HG03097 (cell line): ENCODE results near the gene WIPI1.
"Not testable (repeated sequence)": the region's sequence is repeated elsewhere in the genome, so short reads cannot be mapped to it uniquely, and the experiment has no call there.

Source experiments
- ATAC-seq: cut with Tn5 transposase; IDR thresholded peaks from one replicate; pipeline ENCODE4 v1.9.1; 2021; ENCODE audit not compliant: unreplicated experiment, low FRiP score

Gene WIPI1, protein sequence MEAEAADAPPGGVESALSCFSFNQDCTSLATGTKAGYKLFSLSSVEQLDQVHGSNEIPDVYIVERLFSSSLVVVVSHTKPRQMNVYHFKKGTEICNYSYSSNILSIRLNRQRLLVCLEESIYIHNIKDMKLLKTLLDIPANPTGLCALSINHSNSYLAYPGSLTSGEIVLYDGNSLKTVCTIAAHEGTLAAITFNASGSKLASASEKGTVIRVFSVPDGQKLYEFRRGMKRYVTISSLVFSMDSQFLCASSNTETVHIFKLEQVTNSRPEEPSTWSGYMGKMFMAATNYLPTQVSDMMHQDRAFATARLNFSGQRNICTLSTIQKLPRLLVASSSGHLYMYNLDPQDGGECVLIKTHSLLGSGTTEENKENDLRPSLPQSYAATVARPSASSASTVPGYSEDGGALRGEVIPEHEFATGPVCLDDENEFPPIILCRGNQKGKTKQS

DNA sequence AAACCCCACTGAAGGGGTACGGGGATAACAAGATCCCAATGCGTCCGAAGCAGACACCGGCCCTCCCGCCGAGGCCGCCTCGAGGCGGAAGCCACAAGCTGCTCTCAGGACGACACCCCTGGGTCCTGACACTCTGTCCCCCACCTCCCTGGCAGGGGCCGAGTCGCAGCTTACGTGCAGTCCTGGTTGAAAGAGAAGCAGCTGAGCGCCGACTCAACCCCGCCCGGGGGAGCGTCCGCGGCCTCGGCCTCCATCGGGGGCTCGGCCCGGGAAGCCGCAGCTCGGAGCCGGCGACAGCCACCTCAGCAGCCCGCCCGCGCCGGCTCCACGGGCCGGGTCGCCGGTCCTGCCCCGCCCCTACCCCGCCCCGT is at the start of gene WIPI1:
Gene WIPI1, minus strand, starts transcription at position 329 of the 371 bp plus-strand sequence. Its CDS starts 75 bp downstream, at position 254.
- peak; percentile 17 for ATAC-seq

DNA sequence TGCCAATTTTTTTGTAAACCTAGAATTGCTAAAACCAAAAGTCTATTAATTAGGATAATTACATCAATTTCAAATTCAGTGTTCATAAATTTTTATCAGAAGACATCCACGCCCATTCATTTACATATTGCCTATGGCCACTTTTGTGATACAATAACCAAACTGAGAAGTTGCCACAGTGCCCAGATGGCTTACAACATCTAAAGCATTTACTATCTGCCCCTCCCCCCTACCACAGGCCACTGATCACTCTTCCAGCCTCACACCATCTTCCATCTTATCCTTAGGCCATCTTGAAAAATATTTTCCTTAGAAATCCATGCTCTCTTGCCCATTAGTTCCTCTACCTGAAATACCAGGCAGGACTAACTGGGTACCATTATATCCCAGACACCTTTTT is 48.7 kb upstream of the WIPI1 start:
- ATAC-seq: no peak

DNA sequence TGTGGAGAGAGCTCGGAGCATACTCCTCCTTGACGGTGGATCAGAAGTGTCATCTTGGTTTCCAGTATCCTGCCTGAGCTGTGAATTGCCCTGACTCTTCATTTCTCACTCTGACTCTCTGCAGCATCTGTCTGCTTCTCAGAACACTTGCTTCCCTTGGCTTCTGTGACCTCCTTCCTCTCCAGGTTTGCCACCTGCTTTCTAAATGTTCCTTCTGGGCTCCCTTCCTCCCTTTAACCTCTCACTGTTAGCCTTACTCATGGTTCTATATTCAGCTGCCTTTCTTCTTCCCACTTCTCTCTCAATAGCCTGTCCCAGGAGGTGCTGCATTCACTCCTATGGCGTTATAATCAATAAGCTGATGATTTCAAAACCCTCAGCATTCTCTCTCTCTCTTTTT is 43.8 kb upstream of the WIPI1 start:
- no peak for ATAC-seq

DNA sequence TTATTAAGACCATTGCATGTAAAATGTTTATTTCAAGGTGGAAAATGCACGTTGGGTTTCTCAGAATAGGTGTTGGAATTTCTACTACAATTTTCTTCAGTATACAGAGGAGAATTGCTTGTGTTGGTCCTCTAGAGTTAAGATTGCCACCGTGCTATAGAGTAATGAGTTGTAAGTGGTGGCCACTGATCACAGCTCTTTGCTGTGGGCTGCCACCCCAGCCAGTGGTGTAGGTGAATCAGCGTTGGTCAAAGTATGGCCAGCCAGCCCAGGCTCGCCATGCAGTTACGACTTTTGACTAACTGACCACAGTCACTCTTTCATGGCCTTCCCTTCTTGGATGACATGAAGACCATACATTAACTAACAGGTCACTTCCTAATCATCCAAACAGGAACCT is 42.3 kb upstream of the WIPI1 start:
- no peak for ATAC-seq

DNA sequence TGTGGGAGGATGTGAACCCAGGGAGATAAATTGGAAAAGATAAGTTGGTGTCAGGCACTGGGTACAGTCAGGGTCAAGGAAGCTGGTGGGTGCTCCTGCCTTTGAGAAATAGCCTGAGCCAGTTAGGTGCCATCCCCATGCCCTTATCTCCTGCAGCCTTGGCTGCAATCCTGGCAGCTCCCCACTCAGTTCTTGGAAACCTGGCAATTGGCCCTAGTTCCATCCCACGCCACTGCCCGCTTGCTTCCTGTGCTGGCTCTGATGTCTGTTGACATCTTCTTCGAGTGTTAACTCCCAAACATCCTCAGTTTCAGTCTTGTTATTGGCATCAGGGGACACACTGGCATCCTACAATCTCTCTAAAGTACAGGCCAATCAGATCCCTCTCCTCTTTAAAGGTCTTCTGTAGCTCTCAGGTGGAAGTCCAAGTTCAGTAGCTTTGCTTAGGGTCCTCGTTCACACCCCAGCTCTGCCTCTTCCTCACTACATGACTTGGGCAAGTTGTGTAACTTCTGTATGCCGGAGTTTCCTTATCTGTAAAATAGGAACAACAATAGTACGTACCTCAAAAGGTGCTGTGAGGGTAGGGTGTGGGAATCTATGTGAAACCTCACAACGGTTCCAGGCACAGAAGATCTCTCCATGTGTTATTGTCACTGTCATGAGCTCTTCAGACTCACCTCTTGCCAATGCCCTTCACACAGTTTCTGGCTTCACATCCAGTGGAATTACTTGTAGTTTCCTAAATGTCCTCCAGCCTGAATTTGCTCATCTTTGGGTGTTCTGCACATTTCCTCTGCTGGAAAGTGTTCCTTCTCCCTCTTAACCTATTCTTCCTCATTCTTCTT is 41.4 kb upstream of the WIPI1 start:
- no peak for ATAC-seq

DNA sequence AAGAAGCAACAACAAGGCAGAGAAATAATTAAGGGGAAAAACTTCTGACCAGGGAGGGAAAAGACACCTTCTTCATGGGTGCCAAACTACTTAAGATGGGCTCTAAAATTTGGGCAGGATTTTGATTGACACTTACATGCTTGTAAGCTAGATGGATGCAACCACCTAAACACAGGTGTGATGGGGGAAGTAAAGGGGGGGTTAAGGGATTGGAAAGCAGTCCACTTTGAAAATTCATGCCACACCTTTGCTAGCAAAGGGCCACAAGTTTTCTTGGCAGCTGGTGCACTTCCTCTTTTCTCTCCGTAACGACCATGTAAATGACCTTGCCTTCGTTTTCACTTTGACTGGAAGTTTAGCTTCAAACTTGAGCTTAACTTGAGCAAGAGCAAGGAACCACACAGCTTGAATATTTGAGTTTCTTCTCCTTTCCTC is 40.6 kb upstream of the WIPI1 start:
- peak; percentile 88 for ATAC-seq

DNA sequence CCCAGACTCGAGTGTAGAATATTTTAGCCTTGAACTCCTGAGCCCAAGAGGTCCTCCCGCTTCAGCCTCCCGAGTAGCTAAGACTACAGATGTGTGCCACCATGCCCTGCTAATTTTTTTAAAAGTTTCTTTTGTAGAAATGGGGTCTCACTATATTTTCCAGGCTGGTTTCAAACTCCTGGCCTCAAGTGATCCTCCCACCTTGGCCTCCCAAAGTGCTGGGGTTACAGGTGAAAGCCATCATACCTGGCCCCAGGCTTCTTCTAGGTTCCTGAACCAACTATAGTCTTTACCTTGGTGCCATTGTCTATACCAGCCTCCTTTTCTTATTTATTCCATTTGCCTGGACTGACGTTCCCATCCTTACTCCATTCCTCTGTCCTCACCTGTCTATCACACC is 37.8 kb upstream of the WIPI1 start:
- no peak for ATAC-seq

DNA sequence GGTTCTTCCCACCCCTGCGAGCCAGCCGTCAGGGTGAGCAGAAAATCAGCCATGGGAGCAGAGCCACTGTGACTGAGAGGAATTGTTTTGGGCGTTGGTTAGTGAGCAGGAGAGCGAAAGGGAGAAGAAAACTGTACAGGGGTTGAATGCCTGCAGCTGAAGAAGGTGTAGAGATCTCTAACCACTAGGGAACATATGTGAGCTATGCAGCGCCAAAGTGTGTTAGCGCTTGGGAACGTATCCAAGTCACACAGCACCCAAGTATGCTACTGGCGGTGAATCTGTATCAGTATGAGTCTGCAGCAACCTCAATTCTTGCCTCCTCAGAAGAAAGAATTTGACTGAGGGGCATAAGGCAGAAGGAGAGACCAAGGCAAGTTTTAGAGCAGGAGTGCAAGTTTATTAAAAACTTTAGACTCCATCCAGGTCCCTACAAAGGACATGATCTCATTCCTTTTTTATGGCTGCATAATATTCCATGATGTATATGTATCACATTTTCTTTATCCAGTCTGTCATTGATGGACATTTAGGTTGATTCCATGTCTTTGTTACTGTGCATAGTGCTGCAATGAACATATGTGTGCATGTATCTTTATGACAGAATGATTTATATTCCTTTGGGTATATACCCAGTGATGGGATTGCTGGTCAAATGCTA is 35.2 kb upstream of the WIPI1 start:
- ATAC-seq: not testable (repeated sequence)

DNA sequence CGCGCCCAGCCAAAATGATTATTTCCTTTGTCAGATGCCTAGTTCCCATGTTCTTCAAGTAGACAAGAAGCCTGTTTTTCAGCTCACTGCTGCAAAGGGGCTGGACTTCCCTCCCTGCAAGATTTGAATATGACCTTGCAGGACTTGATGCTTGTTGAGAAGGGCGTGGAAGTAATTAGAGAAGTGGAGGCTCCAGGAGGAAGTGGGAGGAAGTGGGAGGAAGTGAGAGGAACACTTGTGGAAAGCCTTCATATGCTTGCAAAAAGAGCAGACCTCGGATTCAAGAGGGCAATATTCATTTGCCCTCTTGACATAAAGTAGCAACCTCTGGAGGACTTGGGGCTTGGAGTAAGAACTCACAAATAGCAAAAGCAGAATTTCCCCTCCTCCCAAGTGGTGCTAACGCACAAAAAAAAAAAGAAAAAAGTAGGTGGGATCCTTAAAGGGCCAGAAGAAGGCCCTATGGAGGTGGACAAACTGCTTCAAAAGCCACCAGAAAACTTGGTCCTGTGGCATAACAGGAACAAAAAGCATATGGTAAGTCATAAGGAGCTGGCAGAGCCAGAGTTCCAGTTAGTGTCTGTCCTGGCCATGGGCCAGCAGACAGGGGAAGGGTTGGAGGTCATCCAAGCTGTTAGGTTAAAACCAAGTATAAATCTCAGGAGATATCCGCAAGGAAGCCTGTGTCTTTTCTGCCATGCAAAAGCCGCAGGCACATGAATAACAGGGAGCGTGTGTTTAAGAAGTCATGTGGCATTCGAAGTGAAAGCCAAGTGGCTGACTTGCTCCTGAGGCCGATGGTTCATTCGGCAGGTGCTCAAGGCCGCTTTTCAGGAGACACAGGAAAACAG is 34.3 kb upstream of the WIPI1 start:
- ATAC-seq: no peak

DNA sequence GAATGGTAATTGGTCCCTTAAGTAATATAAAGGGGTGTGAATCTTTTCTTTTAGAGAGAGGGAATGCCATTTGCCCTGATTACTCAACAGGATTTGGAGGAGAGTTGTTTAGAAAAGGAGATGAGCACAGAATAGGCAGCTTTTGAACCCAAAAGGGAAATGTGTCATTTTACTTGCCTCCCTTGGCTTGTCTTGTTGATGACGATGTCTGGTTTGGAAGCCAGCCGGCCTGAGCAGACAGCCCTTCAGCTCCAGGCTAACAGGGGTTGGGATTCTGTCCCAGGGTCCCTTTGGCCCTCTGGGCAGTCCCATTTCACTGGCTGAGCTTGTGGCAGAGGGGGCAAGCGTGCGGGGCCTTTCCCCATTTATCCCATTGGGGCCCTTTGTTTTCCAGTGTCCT is 32.6 kb upstream of the WIPI1 start:
- no peak for ATAC-seq

DNA sequence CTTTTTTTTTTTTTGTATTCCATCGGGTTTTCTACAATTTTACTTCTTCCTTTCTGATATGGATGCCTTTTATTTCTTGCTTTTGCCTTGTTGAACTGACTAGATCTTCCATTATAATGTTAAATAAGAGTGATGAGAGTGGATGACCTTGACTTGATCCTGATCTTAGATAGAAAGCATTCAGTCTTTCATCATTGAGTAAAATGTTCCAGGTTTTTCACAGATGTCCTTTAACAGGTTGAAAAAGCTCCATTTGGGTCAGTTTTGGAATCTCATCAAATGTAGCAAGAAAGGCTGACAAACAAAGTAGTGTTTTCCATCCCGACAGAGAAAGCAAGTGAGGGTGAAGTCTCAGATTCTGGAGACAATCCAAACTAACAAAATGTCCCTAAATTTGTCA is 27.2 kb upstream of the WIPI1 start:
- ATAC-seq: no peak

DNA sequence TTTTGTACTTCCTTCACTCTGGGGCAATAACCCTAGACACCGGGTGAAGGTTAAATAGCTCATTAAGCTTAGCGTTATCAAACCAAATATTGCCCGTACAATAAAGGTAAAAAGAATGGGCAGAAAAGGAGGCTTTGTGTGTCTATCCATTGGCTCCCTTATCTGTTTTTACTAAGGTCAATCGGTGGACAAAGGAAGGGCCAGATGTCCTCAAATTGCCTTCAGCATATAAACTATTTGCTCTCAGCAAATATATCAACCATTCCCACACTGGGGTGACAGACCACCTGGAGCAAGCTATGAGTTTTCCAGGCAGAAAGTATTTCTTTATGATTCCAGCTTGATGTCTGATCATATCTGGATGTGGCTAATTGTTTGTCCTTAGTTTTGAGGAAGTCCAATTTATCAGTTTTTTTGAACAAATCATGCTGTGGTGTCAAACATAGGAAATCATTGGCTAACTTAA is 25.3 kb upstream of the WIPI1 start:
- ATAC-seq: no peak

DNA sequence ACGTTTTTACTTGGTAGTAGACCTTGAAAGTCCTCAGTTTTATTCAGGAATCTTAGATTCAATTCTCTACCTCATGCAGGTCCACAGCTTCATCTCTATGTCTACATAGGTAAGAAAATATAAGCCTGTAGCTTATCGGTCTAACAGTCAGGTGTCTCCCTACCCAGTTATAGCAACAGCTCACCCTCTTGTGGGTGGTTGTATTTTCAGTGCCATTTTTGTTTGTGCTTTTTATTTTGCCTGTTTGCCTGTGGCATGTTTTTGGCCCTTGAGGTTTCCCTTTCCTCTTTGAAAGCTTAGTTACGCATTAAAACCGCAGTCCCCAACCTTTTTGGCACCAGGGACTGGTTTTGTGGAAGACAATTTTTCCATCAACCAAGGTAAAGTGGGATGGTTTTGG is 23.6 kb upstream of the WIPI1 start:
- no peak for ATAC-seq

DNA sequence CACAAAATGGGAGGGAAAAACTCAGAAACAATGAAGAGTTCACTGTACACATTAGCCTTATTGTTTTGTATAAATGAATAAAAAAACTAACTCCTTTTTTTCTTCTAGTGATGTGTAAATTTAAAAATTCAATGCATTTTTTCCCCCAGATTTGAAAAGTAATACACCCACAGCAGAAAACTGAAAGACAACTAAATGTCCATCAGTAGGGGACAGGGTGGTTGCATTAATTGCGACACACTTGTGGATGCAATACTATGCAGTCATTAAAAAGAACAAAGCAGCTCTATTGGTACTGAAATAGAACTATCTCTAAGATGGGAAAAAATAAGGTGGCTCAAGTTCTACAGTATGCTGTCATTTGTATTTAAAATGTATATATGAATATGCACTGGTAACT is 13.7 kb upstream of the WIPI1 start:
- no peak for ATAC-seq

DNA sequence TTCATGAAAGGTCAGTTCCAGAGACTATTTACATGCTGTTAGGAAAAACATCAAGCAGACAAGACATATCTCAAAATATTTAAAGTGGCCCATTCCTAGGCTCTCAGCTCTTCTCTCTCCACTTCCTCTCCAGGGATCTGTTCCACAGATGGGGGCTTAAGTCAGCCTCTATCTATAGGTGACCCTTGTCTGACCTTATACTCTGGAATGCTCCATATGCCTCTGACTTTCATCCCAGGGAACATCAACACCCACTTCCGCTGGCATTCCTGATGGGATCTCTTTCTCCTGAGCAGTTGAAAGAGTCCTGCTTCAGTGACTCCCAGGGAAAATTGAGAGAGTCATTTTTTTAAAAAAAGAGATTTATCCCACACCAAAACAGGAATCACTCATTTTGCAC is 11.5 kb upstream of the WIPI1 start:
- no peak for ATAC-seq

DNA sequence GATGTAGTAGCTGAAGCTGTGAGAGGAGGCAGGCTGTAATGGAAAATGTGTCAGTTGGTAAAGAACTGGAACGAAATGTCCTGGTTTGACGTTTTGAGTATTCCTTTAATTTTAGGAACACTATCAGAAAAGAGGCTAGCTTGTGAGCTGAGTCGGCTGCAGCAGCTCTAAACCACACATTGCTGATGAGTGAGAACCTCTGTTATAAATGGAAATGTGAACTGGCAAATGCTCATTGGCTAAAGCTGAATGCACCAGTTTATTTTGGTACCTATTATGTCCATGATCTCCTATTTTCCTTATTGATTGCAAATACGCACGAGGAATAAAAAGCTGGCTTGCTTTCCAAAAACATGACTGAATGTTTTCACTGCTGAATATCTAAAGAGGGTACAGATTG is 11.0 kb upstream of the WIPI1 start:
- no peak for ATAC-seq

DNA sequence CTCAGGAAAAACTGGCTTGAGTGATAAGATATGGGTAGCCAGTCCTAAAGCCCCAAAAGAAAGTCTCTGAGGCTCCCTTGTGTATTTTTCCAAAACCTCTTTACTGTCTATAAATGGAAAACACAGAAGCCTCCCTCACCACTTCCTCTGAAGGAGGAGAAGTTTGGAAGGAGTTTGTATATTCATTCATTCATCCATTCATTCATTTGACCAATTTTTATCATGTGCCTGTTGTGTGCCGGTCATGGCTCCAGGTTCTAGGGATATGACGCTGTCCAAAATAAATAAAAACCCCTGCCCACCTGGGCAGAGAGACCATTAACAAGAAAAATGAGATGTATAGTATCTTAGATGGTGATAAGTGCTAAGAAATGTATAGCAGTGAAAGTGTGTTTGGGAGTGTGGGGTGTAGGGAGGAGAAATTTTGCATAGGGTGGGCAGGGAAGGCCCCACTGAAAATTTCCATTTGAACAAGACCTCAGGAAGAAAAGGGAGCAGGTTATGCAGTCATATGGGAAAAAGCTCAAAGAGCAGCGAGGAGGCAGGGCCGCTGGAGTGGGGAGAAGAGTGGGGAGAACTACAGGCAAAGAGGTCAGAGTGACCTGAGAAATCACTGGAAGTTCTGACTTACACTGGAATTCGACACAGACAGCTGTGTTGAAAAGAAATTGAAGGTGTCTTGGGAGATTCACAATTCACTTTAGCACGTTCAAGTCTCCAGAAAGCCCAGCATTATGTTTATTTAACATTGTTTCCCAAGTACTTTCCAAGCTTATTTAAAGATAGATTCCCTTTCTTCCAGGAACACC is 6.1 kb upstream of the WIPI1 start:
- no peak for ATAC-seq

DNA sequence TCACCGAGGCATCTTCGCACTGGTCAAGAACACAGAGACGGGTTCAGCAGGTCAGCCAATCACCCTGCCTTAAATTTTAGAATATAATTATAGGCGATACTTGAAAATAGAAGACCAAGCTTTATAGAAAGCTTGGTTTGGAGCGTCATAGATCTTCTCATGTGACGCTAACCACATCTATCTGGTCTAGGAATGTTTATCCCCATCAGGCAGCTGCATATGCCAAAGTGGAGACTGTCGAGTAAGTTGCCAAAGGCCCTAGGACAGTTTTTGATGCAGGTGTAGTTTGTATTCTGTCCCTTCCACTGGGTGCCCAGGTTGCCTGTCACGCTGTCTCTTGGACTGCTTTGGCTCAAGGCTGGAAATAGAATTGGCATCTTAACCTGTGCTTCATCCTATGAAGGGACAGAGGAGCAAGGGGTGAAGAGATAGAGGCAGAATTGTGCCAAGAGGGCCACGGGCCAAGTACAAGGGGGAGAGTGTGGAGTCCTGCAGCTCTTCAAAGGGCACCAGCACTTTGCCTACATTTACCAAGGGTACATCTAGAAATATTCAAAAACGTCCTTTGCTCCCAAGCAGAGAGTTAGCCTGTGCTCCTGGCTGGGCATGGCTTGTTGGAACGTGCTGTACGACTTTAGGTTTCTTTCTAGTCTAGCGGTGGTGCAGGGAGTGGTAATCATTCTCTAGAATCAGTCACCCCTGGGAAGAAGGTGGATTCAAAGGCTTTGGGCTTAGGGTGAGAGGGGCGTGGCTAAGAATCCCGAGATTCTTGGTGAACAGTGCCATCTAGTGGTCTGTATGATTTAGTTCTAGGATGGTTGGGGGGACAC is 5.3 kb upstream of the WIPI1 start:
- ATAC-seq: peak; percentile 42

DNA sequence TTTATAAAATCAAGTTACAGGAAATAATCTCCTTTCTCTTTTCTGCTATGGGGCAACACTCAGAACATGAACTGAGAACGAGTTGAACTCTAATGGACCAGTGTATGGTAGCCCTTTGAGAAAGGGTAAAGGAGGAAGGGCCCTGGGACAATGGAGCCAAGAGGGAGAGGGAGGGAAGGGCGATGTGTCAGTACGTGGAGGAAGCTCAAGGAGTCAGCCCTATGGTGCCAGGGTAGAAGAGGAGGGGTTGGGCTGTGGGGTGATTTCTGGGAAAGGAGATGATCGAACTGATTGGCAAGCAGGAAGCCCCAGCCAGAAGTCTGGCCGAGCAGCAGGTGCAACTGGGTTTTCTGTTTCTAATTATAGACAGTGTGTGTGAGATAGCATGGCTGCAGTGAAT is 4.3 kb upstream of the WIPI1 start:
- no peak for ATAC-seq
